DOHH2 (cell line): Measurements from ENCODE around the gene ESF1.

Experiments
- EZH2phosphoT487 ChIP-seq: fragments of 200-600 bp; sonication (generic); IDR thresholded peaks from 2 replicates; pipeline ENCODE4 v1.6.1; 2017; ENCODE audit warnings: borderline replicate concordance, mild to moderate bottlenecking, antibody characterized with exemption, low read length, moderate library complexity, mixed read lengths
- TF ChIP-seq, protein P1 (sequence below): fragments of 200-600 bp; sonication (generic); IDR thresholded peaks from one replicate; pipeline ENCODE4 v1.5.1; 2014; ENCODE audit warnings: antibody characterized with exemption, mild to moderate bottlenecking, low read depth, low read length; ENCODE audit not compliant: poor library complexity, severe bottlenecking

DNA sequence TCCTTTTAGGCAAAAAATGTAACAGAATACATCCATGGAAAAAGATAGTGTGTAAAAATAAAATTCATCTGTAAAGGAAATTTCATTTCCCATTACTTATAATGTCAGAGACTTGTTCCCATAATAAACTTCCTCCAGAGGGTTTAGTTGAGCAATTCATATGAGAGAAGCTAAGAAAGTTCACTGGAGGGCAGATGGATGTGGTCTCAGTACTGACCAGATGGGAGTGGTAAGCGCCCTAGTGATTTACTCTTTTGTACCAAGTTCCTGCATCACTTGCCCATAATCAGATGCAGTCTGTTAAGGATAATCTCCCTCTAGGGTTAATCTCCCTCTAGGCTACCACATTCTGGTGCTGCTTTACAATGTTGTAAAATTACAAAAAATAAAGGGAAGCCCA lies 61.7 kb downstream of the ESF1 start:
- TF ChIP-seq, protein P1, sequence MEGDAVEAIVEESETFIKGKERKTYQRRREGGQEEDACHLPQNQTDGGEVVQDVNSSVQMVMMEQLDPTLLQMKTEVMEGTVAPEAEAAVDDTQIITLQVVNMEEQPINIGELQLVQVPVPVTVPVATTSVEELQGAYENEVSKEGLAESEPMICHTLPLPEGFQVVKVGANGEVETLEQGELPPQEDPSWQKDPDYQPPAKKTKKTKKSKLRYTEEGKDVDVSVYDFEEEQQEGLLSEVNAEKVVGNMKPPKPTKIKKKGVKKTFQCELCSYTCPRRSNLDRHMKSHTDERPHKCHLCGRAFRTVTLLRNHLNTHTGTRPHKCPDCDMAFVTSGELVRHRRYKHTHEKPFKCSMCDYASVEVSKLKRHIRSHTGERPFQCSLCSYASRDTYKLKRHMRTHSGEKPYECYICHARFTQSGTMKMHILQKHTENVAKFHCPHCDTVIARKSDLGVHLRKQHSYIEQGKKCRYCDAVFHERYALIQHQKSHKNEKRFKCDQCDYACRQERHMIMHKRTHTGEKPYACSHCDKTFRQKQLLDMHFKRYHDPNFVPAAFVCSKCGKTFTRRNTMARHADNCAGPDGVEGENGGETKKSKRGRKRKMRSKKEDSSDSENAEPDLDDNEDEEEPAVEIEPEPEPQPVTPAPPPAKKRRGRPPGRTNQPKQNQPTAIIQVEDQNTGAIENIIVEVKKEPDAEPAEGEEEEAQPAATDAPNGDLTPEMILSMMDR = no peak
- no peak for TF ChIP-seq EZH2phosphoT487
